Stimulated activated CD4-positive, alpha-beta T cell treated with anti-CD3 and anti-CD28 coated beads, TNF-alpha, amount 100 ng/mL, for 1 hour (primary cell): ENCODE measurements around the gene CROCC2.

Experiments
- DNase-seq, 3 donors: peaks; one replicate each; pipeline ENCODE4 v3.0.0-alpha.2; 2020; ENCODE audit warnings: low read depth in 3 of 3, low spot score in 1 of 3

CROCC2 gene

GRCh38 chr2:240891492-240892340, 14.4 kb upstream of the CROCC2 start:
- DNase-seq = no peak

DNA sequence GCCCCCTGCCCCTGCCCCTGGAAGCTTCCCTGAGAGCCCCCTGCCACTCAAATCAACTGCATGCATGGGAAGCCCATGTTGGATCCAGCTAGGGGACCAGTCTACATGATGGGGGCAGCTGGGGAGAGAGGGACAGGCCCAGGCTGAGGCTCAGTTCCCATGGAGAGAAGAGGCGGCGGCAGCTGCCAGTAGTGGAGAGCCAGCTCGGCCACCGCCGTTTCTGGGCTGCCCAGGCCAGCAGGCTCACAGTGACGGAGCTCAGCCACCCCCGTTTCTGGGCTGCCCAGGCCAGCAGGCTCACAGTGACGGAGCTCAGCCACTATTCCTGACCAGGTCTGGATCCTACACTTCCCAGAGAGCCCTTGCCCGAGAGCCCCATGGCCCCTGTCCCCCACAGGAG, 13.8 kb upstream of the CROCC2 start:
- no peak for DNase-seq

GRCh38 chr2:240892925-240893324, 13.2 kb upstream of the CROCC2 start:
- DNase-seq = no peak

- DNase-seq = peak in 1 of 3 donors; percentile 47
Observed at GRCh38 chr2:240893363-240893844, 12.7 kb upstream of the CROCC2 start.

DNA sequence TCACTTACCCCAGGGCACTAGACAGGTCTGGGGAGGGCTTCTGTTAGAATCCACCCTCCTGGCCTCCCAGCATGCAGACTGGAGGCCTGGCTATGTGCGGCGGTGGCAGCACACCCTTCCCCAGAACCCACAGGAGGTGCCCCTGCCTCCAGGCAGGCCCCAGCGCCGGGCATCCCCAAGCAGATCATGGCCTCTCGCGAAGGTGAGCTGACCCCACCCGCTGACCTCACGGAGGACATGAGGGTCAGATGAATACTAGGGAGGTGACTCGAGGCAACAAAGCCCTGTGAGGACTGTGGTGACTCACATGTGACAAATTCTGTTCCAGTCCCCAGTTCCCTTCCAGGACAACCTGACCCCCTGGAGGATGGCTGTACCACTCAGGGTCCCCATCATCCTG, 12.1 kb upstream of the CROCC2 start:
- no peak for DNase-seq

- DNase-seq = no peak
Observed at GRCh38 chr2:240894836-240895558, 11.1 kb upstream of the CROCC2 start.

DNA sequence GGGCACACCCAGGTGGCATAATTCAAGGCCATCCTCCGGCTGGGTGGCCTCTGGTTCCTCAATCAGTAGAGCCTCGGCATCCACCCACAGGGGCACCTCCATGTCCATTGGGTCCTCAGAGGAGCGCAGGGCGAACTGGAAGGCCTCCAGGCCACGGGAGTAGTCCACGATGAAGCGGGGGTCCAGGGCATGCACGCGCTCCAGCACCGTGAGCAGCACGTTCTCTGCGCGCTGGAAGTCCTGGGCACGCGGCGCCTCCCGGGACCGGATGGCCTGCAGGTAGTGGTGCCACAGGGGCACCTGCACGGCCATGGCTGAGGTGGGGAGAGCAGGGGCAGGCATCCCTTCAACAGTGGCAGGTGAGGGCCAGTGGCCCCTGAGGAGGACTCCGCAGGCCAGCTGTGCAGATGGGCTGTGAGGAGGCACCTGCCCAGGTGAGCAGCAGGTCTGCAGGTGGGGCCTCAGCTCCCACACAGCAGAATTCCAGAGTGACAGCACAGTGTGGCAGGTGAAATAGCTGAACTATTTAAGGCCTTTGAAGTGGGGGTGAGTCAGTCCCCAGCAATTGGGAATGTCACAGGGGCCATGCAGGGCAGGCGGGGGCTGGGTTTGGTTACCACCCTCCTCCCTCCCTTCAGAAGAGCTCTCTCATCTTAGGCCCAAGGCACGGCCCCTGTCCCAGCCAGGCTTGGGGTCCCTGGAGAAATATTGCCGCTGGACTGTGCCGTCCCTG, 10.3 kb upstream of the CROCC2 start, which contains the start of gene MAB21L4:
Gene MAB21L4, minus strand, starts transcription at position 501 of the 733 bp plus-strand sequence. Its CDS starts 159 bp downstream, at position 342.
- no peak for DNase-seq

DNA sequence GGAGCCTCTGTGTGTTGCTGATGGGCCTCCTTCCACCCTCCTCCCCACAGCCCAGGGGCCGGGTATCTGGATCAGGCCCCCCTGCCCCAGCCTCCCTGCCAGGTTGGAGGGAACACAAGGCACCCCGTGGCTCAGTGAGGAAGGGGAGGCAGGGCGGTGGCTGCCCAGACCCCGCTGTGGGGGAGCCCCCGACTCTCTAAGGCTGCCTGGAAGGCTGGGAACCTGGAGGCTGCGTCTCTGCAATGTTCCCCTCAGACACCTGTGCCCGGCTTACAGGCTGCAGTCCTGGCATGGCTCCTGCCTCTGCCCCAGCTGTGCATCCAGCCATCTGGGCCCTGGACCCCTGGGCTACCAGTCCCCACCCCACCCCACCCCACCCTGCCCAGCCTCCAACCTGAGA, 9.7 kb upstream of the CROCC2 start:
- no peak for DNase-seq

DNA sequence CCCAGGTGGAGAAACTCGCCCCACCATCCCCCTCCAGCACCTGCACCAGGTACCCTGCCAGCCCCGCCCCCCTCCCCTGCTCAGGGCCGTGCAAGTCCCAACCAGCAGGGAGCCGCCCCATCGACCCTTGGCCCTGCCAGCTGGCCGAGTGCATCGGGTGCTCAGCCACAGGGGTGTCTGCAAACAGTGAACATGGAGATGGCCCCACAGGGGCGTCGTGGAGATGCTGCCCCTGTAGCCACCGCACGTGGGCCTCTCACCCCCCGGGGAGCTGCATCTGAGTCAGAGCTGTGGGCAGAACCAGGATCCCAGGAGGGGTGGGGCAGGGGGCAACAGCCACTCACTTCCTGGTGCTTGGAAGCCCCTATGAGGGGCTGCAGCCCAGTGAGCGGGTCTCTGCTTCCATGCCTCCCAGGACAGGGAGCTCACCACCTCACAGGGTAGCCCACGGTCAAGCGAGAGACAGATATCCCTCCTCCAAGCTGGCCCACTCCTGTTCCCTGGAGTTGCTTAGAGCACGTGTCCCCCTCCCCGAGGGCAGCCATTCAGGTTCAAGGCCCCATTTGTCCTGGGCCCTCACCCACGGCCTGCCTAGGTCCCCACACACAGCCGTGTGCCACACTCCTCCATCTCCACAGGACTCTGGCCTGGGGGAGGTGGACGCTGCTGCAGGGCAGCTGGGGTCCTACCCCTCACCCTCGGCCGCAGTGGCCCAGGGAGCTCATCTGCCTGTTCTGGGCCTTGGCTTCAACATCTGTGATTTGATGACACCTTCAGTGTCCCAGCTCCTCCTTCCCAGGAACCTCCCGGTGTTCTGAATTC, 9.1 kb upstream of the CROCC2 start:
- DNase-seq = no peak

DNA sequence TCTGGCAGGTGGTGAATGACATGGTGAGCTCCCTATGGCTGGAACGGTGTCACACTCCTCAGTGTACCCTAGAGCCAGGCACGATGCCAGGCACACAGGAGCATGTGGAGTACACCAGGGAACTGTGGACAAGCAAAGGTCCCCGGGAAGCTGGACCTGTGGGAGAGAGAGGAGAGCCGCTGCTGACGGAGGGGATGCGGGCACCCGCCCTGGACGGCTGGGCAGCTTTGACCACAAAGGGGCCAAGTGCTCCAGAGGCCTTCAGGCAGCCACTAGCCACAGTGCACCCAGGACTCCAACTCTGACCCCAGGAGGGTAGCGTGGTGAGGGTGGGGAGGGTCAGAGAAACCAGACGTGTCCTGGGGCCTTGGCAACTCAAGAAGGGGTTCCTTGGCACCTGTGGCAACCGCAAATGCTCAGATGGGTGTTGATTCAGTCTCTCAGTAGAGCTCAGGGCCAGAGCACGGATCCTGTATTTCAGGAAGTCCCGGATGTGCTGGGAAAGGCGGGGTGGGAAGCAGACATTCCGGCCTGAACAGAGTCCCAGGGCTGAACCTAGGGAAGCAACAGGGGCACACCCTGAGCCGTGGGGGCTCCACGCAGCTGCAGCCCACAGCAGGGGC, 7.9 kb upstream of the CROCC2 start:
- DNase-seq = no peak

GRCh38 chr2:240898731-240899467, 7.2 kb upstream of the CROCC2 start:
- no peak for DNase-seq

DNA sequence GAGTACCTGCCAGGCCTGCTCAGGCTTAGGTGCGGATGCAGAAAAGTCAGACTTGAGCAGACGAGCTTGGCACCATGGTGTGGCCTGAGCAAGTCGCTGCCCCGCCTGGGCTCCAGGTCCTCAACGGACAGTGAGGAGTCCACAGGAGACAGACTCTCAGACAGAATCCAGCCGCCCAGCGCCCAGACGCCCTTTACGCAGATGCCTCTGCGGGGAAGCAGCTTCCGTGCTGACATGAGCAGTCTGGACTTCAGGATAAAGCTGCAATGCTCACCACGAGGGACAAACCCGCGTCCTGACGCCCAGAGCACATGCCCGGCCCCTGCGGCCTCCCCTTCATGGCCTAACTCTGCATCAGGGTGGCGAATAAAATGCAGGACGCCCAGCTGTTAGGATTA, 6.7 kb upstream of the CROCC2 start:
- DNase-seq = no peak

- DNase-seq = no peak
Observed at GRCh38 chr2:240900141-240900860, 5.8 kb upstream of the CROCC2 start.

DNA sequence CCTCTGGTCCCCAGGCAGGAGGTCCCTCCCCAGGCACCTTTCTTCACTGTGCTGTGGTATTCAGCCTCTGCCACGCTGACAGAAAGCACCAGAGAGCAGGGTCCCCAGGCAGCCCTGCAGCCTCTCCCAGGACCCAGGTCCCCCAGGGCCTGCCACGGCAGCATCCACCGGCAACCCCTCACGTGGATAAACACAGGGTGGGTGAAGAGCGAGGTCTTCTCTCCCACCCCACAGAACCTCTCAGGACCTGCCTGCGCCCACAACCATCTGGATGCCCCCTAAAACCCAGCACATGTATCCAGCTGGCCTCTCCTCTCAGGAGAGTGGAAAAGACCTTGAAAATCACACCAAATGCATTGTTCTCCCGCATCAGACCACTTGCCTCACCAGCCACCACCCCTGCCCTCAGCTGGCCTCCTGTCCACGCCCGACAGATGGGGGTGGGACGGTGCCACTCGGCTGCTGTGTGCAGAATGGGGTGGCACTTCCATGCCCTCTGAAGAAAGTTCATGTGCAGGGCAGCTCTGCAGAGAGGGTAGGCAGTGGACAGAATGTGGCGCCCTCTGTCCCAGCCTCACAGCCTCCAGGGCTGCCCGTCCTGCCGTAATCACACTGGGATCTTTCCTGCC, 4.0 kb upstream of the CROCC2 start:
- no peak for DNase-seq

- DNase-seq = no peak
Observed at GRCh38 chr2:240902615-240903041, 3.5 kb upstream of the CROCC2 start.

DNA sequence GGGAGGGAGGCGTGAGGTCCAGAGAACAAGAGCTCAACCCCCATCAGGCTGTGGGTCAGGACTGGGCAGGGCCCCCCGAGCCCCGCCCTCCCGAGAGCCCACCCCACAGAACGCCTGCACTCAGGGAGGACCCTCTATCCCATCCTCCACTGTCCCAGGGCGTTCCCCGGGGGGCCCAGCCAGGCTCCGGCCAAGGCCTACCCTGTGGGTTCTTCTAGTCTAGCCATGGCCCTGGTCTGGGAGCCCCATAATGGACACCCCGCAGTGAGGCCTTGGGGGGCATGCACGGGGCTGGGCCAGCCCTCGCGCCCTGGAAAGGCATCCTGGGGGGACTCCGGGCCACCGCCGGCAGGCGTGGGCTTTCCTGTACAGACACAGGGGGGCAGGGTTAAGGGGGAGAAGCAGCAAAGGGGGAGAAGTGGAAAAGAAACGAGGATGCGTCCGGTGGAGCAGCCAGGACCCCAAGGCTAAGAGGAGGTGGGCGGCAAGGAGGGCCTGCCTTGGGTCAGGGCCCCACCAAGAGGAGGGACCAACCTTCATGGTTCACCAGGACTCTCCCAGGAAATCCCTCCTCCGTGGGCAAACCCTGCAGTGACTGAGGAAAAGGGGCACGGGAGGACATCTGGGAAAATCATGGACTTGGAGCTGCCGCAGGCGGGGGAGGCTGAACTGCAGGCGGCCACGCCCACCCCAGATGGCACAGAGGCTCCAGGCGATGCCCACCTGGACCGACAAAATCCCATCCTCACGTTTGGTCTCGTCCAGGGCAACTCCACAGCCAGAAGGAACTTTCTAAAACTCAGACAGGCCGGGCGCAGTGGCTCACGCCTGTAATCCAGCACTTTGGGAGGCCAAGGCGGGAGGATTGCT, 2.7 kb upstream of the CROCC2 start:
- no peak for DNase-seq
